K562 (cell line): ENCODE measurements around the gene KRT222. TPM values are rescaled to one million over a fixed set of nuclear protein-coding genes. Genes with fewer than 3 reads are reported as not detected.

Source experiments
- ATAC-seq: fragments of 200-7000 bp; cut with Tn5 transposase; 3 replicates; pipeline ENCODE4 v1.9.1; 2020; ENCODE audit warnings: moderate library complexity
- BruUV-seq: library from RNA; stranded (reverse); fragments of 400-500 nt; replicated peaks from 2 replicates; lab custom pipeline; 2021; lab: Mats Ljungman, UMichigan
- CTCF ChIA-PET: fragments of 300-600 bp; formaldehyde crosslinking; extraction: SDS; loops from one replicate; lab custom pipeline; 2021; ENCODE audit warnings: low intra/inter-chr PET ratio; lab: Yijun Ruan, JAX
- POLR2A ChIA-PET: fragments of 300-600, 350-650 bp; sonication (Branson Sonifier 250); formaldehyde crosslinking; extraction: SDS; loops from one replicate; lab custom pipeline; 2021; ENCODE audit warnings: antibody characterized with exemption, inconsistent platforms; lab: Yijun Ruan, JAX
- DNase-seq, 4 experiments: peaks; one replicate each; pipeline versions ENCODE4 v3.0.0 to v3.0.0-alpha.2; 2011 to 2018; ENCODE audit warnings: low spot score in 3 of 4, mixed read lengths in 3 of 4; ENCODE audit errors: extremely low read depth in 1 of 4
- FAIRE-seq: peaks from 2 replicates; lab custom pipeline; 2011; peaks lifted over from hg19 to GRCh38; lab: Jason Lieb, UNC
- H2AFZ ChIP-seq: 2 replicates; pipeline ENCODE4 v1.6.0; 2011; ENCODE audit warnings: low read depth, low read length, control low read depth, inconsistent platforms
- H3K27ac ChIP-seq: fragments of 200-600 bp; 3 replicates; pipeline ENCODE4 v1.8.0; 2011; ENCODE audit warnings: low read depth, mild to moderate bottlenecking, control low read depth, inconsistent platforms, low read length, moderate library complexity, mixed read lengths; ENCODE audit errors: extremely low read depth
- H3K27me3 ChIP-seq, 2 experiments: fragments of 300-600 bp in 1 of 2; 2 replicates in 1 of 2; 3 replicates in 1 of 2; pipeline versions ENCODE4 v1.6.0 to v1.8.0; 2011; ENCODE audit warnings: inconsistent platforms in 2 of 2, low read length in 2 of 2, mild to moderate bottlenecking in 1 of 2, mixed read lengths in 1 of 2, moderate library complexity in 1 of 2; ENCODE audit not compliant: control insufficient read depth in 2 of 2, insufficient read depth in 2 of 2
- H3K36me3 ChIP-seq: fragments of 300-600 bp; 3 replicates; pipeline ENCODE4 v1.8.0; 2011; ENCODE audit warnings: mild to moderate bottlenecking, low read length, inconsistent platforms; ENCODE audit not compliant: control insufficient read depth, insufficient read depth
- H3K4me1 ChIP-seq, 2 experiments: fragments of 200-600 bp in 1 of 2; replicated peaks in 1 of 2; 2 replicates in 1 of 2; 3 replicates in 1 of 2; pipeline versions ENCODE4 v1.5.1 to v1.8.0; 2011; ENCODE audit warnings: inconsistent platforms in 2 of 2, low read length in 2 of 2, mild to moderate bottlenecking in 1 of 2, mixed read lengths in 1 of 2, moderate library complexity in 1 of 2; ENCODE audit not compliant: control insufficient read depth in 2 of 2, insufficient read depth in 2 of 2
- H3K4me2 ChIP-seq: 2 replicates; pipeline ENCODE4 v1.6.1; 2011; ENCODE audit warnings: low read length, control low read depth, inconsistent platforms, mixed read lengths; ENCODE audit not compliant: insufficient read depth
- H3K4me3 ChIP-seq: fragments of 200-600 bp; sonication (generic), shearing (Covaris generic); 2 replicates; pipeline ENCODE4 v1.5.1; 2016; ENCODE audit warnings: control low read depth, inconsistent platforms
- H3K79me2 ChIP-seq: fragments of 200-600 bp; 3 replicates; pipeline ENCODE4 v1.8.0; 2011; ENCODE audit warnings: low read length, inconsistent platforms; ENCODE audit not compliant: control insufficient read depth, insufficient read depth
- H3K9ac ChIP-seq, 2 experiments: 2 replicates each; pipeline versions ENCODE4 v1.6.0 to v1.6.1; 2011; ENCODE audit warnings: low read depth in 2 of 2, low read length in 2 of 2, control low read depth in 1 of 2, inconsistent platforms in 1 of 2, mild to moderate bottlenecking in 1 of 2, mixed read lengths in 1 of 2; ENCODE audit not compliant: insufficient read depth in 1 of 2
- H3K9me1 ChIP-seq: one replicate; pipeline ENCODE4 v1.6.0; 2011; ENCODE audit warnings: inconsistent platforms, mild to moderate bottlenecking, low read length, moderate library complexity; ENCODE audit not compliant: control insufficient read depth, insufficient read depth
- H3K9me3 ChIP-seq: replicated peaks from 2 replicates; pipeline ENCODE4 v1.5.1; 2011; ENCODE audit warnings: low read depth, low read length, inconsistent platforms; ENCODE audit not compliant: control insufficient read depth, insufficient read depth
- H4K20me1 ChIP-seq: replicated peaks from 2 replicates; pipeline ENCODE4 v1.6.1; 2011; ENCODE audit warnings: low read length, inconsistent platforms, mixed read lengths; ENCODE audit not compliant: control insufficient read depth, insufficient read depth
- ATF1 ChIP-seq, 2 experiments: fragments of 450-650 bp in 1 of 2; IDR thresholded peaks; 2 replicates each; pipeline ENCODE4 v1.6.1; 2016; ENCODE audit warnings: missing compliant biosample characterization in 1 of 2, missing genetic modification characterization in 1 of 2
- BRD9 ChIP-seq: fragments of 450-650 bp; IDR thresholded peaks from 2 replicates; pipeline ENCODE4 v1.6.1; 2018; ENCODE audit warnings: low read depth; ENCODE audit not compliant: partially characterized antibody
- E4F1 ChIP-seq: fragments of 250-450 bp; sonication (Bioruptor Pico); IDR thresholded peaks from 2 replicates; pipeline ENCODE4 v1.5.0; 2021; ENCODE audit warnings: mild to moderate bottlenecking, borderline replicate concordance
- MCM7 ChIP-seq, 2 experiments: fragments of 450-650 bp; IDR thresholded peaks; 2 replicates each; pipeline ENCODE4 v1.6.1; 2016 to 2018
- MTA2 ChIP-seq: fragments of 450-650 bp; IDR thresholded peaks from 2 replicates; pipeline ENCODE4 v1.6.1; 2016; ENCODE audit warnings: low read depth
- TFAM ChIP-seq: fragments of 250-450 bp; sonication (Bioruptor Pico); conservative IDR thresholded peaks from 2 replicates; pipeline ENCODE4 v1.5.0; 2021; ENCODE audit warnings: mild to moderate bottlenecking, moderate library complexity
- ZMIZ1 ChIP-seq, 2 experiments: fragments of 150-350 bp in 1 of 2; IDR thresholded peaks; 2 replicates each; pipeline ENCODE4 v1.6.1; 2012 to 2016; ENCODE audit warnings: low read depth in 2 of 2, low read length in 2 of 2, mild to moderate bottlenecking in 1 of 2, moderate library complexity in 1 of 2
- ZNF232 ChIP-seq: sonication (generic); formaldehyde crosslinking; IDR thresholded peaks from 2 replicates; pipeline ENCODE4 v1.8.0; 2022; ENCODE audit warnings: mild to moderate bottlenecking, missing genetic modification reagents
- ZNF263 ChIP-seq: sonication (generic); formaldehyde crosslinking; IDR thresholded peaks from 2 replicates; pipeline ENCODE4 v1.8.0; 2022; ENCODE audit warnings: mild to moderate bottlenecking, missing genetic modification reagents, borderline replicate concordance
- ZNF644 ChIP-seq: fragments of 200-800 bp; sonication (Bioruptor generic); IDR thresholded peaks from 2 replicates; pipeline ENCODE4 v1.6.1; 2016; ENCODE audit warnings: low read depth, missing genetic modification characterization, missing compliant biosample characterization
- ZNF707 ChIP-seq: fragments of 250-450 bp; sonication (Bioruptor Pico); conservative IDR thresholded peaks from 2 replicates; pipeline ENCODE4 v1.8.0; 2022; ENCODE audit warnings: inconsistent platforms, mild to moderate bottlenecking, moderate library complexity
- WGBS: fragments of 100-300 bp; shearing (Covaris generic); methylation state at CpG from one replicate; pipeline ENCODE4 v1.1.6; 2016; ENCODE audit warnings: low coverage, mixed read lengths; ENCODE audit not compliant: insufficient coverage; ENCODE audit errors: missing lambda C conversion rate; 5-methylcytosine and 5-hydroxymethylcytosine counted together
- in situ Hi-C: fragments of 300-500 bp; cut with MboI; formaldehyde crosslinking; loops from 4 replicates; pipeline ENCODE4 v1.15.0; 2018; ENCODE audit warnings: inconsistent platforms, mixed read lengths
- intact Hi-C: fragments of 100-400 bp; cut with micrococcal nuclease; formaldehyde crosslinking; loops from 2 replicates; pipeline ENCODE4 v1.14.2; 2022
- polyA plus RNA-seq, 8 experiments: library from polyadenylated mRNA; depleted of rRNA in 4 of 8; stranded (reverse) in 5 of 8; unstranded in 3 of 8; fragments of >200 nt; fragmentation: Nextera tagmentation in 2 of 8; fragmentation: Illumina TruSeq in 1 of 8; extraction: Ambion mirVana in 2 of 8; extraction: Trizol in 1 of 8; gene quantifications; 2 replicates each; pipeline versions ENCODE4 v1.2.1 to v1.2.3, GENCODE V29; 2011 to 2014; ENCODE audit warnings: inconsistent platforms in 1 of 8, missing spikeins in 1 of 8
- total RNA-seq, 7 experiments: library from RNA; depleted of rRNA in 6 of 7; stranded (reverse); fragments of >200 nt in 6 of 7; fragmentation: Illumina TruSeq in 2 of 7; extraction: Trizol in 2 of 7; gene quantifications; 2 replicates each; pipeline versions ENCODE4 v1.2.1 to v1.2.3, GENCODE V29; 2011 to 2021; ENCODE audit warnings: low replicate concordance in 1 of 7

KRT222 gene
- total and polyA plus RNA-seq, 9 of the 15 experiments (the other 6 are each of a cell fraction or from before 2014, with no cell fraction given), result 0.03 to 0.11 (median 0.05) TPM; not detected in 5

- Histone ChIP-seq H3K4me3 (peak within 1 kb of the TSS; percentile 70), H2AFZ (peak within 1 kb of the TSS; percentile 93), H3K36me3 (peaks cover 33% of the 10 kb centered on the region), H4K20me1 (no peaks in the 10 kb centered on the region), H3K4me1 (peaks cover 11 to 21% of the 10 kb centered on the region in 2 experiments; a peak in 3 of 5 replicates), H3K9ac (peak within 1 kb of the TSS; percentile 91 to 99), H3K4me2 (peak within 1 kb of the TSS; percentile 86), H3K27ac (peak within 1 kb of the TSS; percentile 96), H3K27me3 (no peaks in the 10 kb centered on the region), H3K79me2 (peaks cover 53% of the 10 kb centered on the region), H3K9me1 (no peaks in the 10 kb centered on the region), H3K9me3 (no peaks in the 10 kb centered on the region)
- ATAC-seq, result peak; percentile 84
- ChIA-PET POLR2A (interaction anchor here (0.6 to 5.9 kb wide), 12 partner anchors 9 to 1020 kb away, joined by 3 to 55 read pairs (median 4); no protein-coding TSS in a partner anchor), CTCF (no interaction called here)
- no TSS peak for BruUV-seq
- peak; percentile 74 to 79 (median 76) for DNase-seq
- in situ Hi-C loops, result no loop called here
- peak; percentile 72 for FAIRE-seq
- 1% methylated on average over 58 of the region's 64 CpGs for WGBS
- intact Hi-C loops, result no loop called here
- no peak for TF ChIP-seq MTA2
- no peak for TF ChIP-seq MCM7 (IDR thresholded peaks at IDR 0.05)
- no peak for TF ChIP-seq ATF1 (CRISPR knock-in tag; IDR thresholded peaks at IDR 0.05)
- TF ChIP-seq ATF1 (tag; IDR thresholded peaks at IDR 0.05), result peak; percentile 63; the same call in 1 of the 2 replicates
- TF ChIP-seq ZNF644 (tag), result no peak
- no peak for TF ChIP-seq TFAM (CRISPR knock-in tag)
- TF ChIP-seq ZNF232, result no peak
- peak; percentile 32; the same call in 1 of the 2 replicates for TF ChIP-seq ZNF263
- TF ChIP-seq E4F1, result peak; percentile 45; the same call in 1 of the 2 replicates
- peak; percentile 21 for TF ChIP-seq BRD9
- no peak; a peak in 1 of 4 replicates for TF ChIP-seq ZMIZ1 (IDR thresholded peaks at IDR 0.05; ENCODE audit: low read depth in 2 of 2, low read length in 2 of 2)
- 0 out of 2 replicates have a peak, but pooled peaks have one; percentile 27 for TF ChIP-seq ZNF707
These were observed 17.2 kb downstream of the KRT222 start, which contains the start of gene SMARCE1 for GRCh38 chr17:40647624-40648383. Gene SMARCE1 (minus strand): TSS chr17:40647818. CDS start chr17:40645802, 2,016 bp downstream.
